Urinary bladder (tissue), 4 donors: ENCODE results near the gene PDXK. TPM values are rescaled to one million over a fixed set of nuclear protein-coding genes. Genes with fewer than 3 reads are reported as not detected.
"Not testable (repeated sequence)": the region's sequence is repeated elsewhere in the genome, so short reads cannot be mapped to it uniquely, and the experiment has no call there.

Source experiments
- DNase-seq: peaks from one replicate; pipeline ENCODE4 v3.0.0-alpha.2; 2015; ENCODE audit errors: extremely low spot score
- H3K27ac ChIP-seq: one replicate; pipeline ENCODE4 v1.5.1; 2013; ENCODE audit warnings: low read depth, mild to moderate bottlenecking, moderate library complexity
- H3K36me3 ChIP-seq: one replicate; pipeline ENCODE4 v1.6.1; 2013; ENCODE audit warnings: mild to moderate bottlenecking, moderate library complexity; ENCODE audit not compliant: insufficient read depth
- H3K4me1 ChIP-seq: one replicate; pipeline ENCODE4 v1.6.1; 2013; ENCODE audit warnings: mild to moderate bottlenecking, moderate library complexity; ENCODE audit not compliant: insufficient read depth
- H3K4me3 ChIP-seq: one replicate; pipeline ENCODE4 v1.5.1; 2013; ENCODE audit warnings: low read depth, low read length
- WGBS: extraction: QIAGEN DNeasy Blood & Tissue Kit; methylation state at CpG from one replicate; pipeline ENCODE4 v1.1.7; 2013; 5-methylcytosine and 5-hydroxymethylcytosine counted together
- polyA plus RNA-seq: library from polyadenylated mRNA; stranded (reverse); fragments of 200-250 nt; gene quantifications from one replicate; pipeline ENCODE4 v1.2.3, GENCODE V29; 2013
- total RNA-seq: library from RNA; depleted of rRNA; stranded (reverse); fragments of >200 nt; gene quantifications from one replicate; pipeline ENCODE4 v1.2.3, GENCODE V29; 2014
- donor health status: healthy with polysubstance abuse.
- donor health status: healthy.

PDXK gene
- total RNA-seq (30.8 TPM), polyA plus RNA-seq (34.1 TPM)

DNA sequence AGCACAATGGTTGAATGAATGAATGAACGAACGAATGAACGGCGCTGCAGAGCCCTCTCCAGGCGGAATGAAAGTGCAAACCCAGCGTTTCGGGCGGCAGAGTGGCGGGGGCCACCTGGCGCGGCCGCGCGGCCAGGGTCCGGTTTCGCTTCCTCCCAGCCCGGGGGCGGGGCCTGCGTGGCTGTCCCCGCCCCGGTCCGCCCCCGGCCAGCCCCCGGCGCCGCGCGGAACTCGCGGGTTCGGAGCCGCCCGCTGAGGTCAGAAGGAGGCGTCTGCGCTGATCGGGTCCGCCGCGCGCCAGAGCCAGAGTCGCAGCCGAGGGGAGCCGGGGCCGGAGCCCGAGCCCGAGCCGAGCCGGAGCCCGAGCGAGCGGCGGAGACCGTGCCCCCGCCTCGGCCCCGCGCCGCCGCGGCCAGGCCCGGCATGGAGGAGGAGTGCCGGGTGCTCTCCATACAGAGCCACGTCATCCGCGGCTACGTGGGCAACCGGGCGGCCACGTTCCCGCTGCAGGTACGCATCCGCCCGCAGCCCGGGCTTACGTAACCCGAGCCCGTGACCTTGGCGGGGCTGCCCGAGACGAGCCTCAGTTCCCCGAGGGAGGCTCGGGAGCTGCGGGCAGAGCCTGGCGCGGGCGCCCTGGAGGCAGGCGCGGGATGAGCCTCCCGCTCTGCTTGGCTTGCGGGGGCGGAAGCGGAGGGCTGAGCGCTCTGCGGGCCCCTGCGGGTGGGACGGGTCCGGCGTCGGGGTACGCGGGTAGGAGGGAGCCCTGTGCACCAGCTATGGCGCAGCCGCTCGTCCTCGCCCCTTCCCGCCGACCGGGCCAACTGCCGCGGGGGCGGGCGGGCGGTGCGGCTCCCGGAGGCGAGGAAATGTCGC, at the start of gene PDXK:
PDXK (plus strand) TSS at position 258 of the 876 bp plus-strand sequence; CDS start at position 424, 166 bp downstream.
- Histone ChIP-seq H3K4me3 (peak within 1 kb of the TSS; percentile 85), H3K27ac (peak within 1 kb of the TSS; percentile 78), H3K36me3 (peaks cover 1% of the 10 kb centered on the region), H3K4me1 (peaks cover 1% of the 10 kb centered on the region)
- no peak for DNase-seq
- WGBS: under 1% methylated on average over 117 of the region's 117 CpGs

DNA sequence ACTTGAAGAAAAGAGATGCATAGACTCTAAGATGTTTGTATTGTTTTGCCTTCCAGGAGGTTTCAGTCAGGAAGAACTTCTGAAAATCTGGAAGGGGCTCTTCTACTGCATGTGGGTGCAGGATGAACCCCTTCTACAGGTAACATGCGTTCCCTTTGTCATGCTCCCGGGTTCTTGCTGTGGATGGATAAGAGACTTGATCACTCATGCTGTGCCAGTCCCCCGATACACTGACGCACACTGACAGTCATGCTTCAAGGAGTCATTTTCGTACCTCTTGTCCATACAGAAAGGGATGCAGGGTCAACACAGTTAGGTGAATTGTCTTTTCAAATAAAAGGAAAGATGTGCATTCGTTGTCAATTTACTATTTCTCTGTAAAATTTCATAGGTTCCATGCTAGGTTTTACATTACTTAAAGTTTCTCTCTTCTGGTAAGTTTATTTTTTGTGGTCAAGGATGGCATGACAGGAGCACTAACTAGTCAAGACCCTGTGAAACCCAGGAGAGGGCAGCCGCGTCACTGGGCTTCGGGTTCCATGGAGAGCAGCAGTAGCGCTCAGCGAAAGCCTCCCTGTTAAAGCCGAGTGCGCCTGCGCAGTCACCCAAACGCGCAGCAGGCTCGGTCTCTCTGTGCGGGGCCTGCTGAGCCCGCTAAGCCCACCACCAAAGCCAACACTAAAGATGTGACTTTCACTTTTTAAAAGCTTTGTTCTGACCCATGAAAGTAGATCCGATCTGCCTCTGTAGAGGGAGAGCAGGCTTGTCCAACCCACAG, 48.9 kb upstream of the PDXK start:
- Histone ChIP-seq H3K4me3 (no peak overlapping the region), H3K27ac (no peak overlapping the region), H3K4me1 (no peaks in the 10 kb centered on the region), H3K36me3 (peaks cover 1% of the 10 kb centered on the region)
- 92% methylated on average over 20 of the region's 20 CpGs for WGBS
- DNase-seq: no peak

DNA sequence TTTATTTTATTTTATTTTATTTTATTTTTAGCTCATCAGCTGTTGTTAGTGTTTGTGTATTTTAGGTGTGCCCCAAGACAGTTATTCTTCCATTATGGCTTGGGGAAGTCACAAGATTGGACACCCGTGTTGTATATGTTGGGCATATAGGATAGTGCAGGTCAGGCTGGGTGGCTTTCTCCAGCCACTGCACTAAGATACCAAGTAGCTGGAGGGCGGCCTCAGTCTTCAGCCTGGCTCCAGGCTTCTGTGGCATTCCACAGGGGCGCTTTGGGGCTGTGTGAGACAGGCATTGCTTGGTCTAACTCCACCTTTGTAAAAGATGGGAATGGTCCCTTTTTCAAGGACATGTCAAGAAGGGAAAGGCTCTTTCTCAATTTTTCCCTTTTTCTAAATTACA, 43.1 kb upstream of the PDXK start:
- DNase-seq: no peak
- 95% methylated on average over 3 of the region's 3 CpGs for WGBS
- Histone ChIP-seq H3K4me1 (no peaks in the 10 kb centered on the region), H3K36me3 (peaks cover 5% of the 10 kb centered on the region), H3K4me3 (no peak overlapping the region), H3K27ac (no peak overlapping the region)

DNA sequence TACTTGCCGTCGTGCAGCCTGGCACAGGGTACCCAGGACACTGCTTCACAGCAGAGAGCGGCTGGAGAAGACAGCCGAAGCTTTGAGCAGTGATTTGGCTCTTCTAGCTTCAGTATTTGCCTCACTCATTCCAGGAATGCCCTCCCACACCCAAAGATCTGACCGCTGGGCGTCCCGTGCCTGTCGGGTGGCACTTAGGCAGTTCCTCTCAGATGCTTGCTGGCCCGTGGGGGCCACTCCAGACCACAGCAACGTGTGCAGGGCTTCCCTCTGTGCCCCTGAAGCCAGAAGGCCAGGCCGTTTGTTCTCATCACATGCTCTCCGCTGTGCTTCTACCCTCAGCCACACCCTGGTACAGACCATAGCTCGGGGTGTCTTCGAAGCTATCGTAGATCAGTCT, 42.5 kb upstream of the PDXK start:
- WGBS: 89% methylated on average over 15 of the region's 15 CpGs
- Histone ChIP-seq H3K36me3 (peaks cover 5% of the 10 kb centered on the region), H3K27ac (no peak overlapping the region), H3K4me3 (no peak overlapping the region), H3K4me1 (no peaks in the 10 kb centered on the region)
- no peak for DNase-seq

DNA sequence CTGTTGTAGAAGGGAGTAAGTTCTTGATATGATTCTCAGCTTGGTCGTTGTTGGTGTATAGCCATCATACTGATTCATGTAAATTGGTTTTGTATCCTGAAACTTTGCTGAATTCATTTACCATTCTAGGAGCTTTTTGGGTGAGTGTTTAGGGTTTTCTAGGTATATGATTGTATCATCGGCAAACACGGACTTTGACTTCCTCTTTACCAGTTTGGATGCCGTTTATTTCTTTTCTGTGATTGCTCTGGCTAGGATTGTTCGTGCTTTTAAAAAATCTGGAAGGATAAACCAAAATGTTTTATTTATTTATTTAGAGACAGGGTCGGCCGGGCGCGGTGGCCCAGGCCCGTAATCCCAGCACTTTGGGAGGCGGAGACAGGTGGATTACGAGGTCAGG, 39.0 kb upstream of the PDXK start:
- peaks cover 5% of the 10 kb centered on the region for H3K36me3 ChIP-seq
- WGBS: 93% methylated on average over 12 of the region's 12 CpGs
- H3K4me3 ChIP-seq: no peak overlapping the region
- DNase-seq: no peak
- H3K4me1 ChIP-seq: no peaks in the 10 kb centered on the region
- H3K27ac ChIP-seq: no peak overlapping the region

DNA sequence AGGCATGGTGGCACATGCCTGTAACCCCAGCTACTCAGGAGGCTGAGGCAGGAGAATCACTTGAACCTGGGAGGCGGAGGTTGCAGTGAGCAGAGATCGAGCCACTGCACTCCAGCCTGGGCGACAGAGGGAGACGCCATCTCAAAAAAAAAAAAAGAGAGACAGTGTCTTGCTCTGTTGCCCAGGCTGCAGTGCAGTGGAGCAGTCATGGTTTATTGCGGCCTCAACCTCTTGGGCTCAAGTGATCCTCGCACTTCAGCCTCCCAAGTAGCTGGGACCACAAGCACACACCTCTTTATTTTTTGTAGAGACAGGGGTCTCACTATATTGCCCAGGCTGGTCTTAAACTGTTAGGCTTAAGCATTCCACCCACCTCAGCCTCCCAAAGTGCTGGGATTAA, 38.5 kb upstream of the PDXK start:
- not testable (repeated sequence) for DNase-seq, H3K36me3 ChIP-seq, H3K4me1 ChIP-seq, H3K27ac ChIP-seq, H3K4me3 ChIP-seq
- WGBS: 95% methylated on average over 6 of the region's 6 CpGs

DNA sequence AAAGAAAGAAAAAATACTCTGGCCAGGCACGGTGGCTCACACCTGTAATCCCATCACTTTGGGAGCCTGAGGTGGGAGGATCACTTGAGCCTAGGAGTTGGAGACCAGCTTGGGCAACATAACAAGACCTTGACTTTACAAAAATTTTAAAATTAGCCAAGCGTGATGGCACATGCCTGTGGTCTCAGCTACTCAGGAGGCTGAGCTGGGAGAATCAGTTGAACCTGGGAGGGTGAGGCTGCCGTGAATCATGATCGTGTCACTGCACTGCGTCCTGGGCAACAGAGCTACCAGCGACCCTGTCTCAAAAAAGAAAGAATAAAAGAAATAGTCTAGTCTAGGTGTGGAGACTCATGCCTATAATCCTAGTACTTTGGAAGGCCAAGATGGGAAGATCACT, 37.3 kb upstream of the PDXK start:
- DNase-seq: no peak
- Histone ChIP-seq H3K4me3 (no peak overlapping the region), H3K36me3 (peaks cover 5% of the 10 kb centered on the region), H3K27ac (no peak overlapping the region), H3K4me1 (no peaks in the 10 kb centered on the region)
- WGBS: 96% methylated on average over 6 of the region's 6 CpGs

DNA sequence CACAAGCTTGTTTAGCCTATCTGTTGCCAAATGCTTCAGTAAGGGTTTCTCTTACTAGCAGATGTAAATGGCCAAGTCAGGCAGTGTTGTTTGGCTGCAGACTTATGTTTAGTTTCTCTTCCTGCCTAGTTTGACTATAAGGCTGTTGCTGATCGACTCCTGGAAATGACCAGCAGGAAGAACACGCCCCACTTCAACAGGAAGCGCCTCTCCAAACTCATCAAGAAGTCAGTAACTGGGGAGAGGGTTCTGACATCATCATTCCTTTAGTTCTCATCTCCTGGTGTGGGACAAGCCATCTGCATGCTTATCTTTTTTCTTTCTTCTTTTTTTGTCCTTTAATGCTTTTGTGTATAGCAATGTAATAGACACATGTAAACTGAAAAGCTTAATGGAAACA, 34.5 kb upstream of the PDXK start:
- H3K4me1 ChIP-seq: no peaks in the 10 kb centered on the region
- H3K4me3 ChIP-seq: no peak overlapping the region
- H3K27ac ChIP-seq: no peak overlapping the region
- peaks cover 3% of the 10 kb centered on the region for H3K36me3 ChIP-seq
- no peak for DNase-seq
- WGBS: 75% methylated on average over 3 of the region's 3 CpGs

DNA sequence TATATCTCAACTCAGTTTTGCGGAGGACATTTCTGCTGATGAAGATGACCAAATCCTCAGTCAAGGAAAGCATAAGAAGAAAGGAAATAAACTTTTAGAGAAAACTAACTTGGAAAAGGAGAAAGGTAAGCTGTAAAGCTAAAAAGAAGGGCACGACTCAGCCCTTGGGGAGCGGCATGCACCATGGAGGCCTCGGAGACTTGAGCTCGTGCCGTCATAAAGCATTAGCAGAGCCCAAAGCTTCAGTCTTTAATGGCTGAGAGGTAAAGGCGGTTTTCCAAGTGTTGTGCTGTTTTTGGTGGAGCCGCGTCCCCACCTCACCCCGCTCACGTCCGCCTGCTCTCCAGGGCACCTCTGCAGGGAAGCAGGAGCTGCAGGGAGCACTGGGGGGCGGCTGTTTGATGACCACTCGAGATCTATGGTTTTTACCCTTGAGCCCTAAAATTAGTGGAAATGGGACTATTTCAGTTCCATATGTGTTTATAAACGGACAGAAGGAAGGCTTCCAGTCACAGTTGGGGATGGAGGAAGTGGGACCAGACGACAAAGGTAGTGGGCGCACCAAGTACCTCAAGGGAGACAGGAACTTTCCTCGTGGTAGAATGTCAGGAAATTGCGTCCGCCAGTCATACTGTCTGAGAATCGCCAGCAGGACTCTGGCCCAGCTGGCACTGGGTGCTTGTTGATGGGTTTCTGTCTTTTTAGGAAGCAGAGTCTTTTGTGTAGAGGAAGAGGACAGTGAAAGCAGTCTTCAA, 31.9 kb upstream of the PDXK start:
- WGBS: 89% methylated on average over 21 of the region's 21 CpGs

DNA sequence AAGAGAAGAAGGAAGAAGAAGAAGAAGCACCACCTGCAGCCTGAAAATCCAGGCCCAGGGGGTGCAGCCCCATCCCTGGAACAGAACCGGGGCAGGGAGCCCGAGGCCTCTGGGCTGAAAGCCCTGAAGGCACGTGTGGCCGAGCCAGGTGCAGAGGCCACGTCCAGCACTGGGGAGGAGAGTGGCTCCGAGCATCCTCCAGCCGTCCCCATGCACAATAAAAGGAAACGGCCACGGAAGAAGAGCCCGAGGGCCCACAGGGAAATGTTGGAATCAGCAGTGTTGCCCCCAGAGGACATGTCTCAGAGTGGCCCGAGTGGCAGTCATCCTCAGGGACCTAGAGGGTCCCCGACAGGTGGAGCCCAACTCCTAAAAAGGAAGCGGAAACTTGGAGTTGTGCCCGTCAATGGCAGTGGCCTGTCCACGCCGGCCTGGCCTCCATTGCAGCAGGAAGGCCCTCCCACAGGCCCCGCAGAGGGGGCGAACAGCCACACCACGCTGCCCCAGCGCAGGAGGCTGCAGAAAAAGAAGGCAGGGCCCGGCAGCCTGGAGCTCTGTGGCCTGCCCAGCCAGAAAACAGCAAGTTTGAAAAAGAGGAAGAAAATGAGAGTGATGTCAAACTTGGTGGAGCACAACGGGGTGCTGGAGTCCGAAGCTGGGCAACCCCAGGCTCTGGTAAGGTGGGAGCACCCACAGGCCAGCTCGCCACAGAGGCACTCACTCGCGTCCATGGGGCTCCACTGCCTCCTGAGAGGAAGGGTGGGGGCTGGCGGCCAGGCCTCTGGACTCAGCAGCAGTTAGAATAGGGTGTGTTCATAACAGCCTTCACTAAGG, 31.1 kb upstream of the PDXK start:
- Histone ChIP-seq H3K36me3 (no peaks in the 10 kb centered on the region), H3K4me1 (no peaks in the 10 kb centered on the region), H3K27ac (no peak overlapping the region)

More for the DNA sequence above, 31.9 kb upstream of the PDXK start:
- Histone ChIP-seq H3K36me3 (no peaks in the 10 kb centered on the region), H3K4me1 (no peaks in the 10 kb centered on the region), H3K4me3 (no peak overlapping the region), H3K27ac (no peak overlapping the region)
- DNase-seq: no peak

DNA sequence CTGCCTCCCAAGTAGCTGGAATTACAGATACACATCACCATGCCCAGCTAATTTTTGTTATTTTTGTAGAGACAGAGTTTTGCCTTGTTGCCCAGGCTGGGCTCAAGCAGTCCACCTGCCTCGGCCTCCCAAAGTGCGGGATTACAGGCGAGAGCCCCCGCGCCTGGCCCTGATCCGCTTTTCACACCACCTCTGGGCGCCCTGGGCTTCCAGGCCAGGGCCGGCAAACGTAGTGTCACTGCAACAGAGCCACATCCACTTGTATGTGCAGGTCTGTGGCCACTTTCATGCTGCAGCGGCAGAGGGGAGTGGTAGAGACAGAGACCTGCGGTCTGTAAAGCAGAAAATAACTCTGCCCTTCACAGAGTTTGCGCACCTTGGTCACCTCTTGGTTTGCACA, 30.0 kb upstream of the PDXK start:
- H3K27ac ChIP-seq: no peak overlapping the region
- no peak for DNase-seq
- no peaks in the 10 kb centered on the region for H3K36me3 ChIP-seq
- no peak overlapping the region for H3K4me3 ChIP-seq
- WGBS: 92% methylated on average over 12 of the region's 12 CpGs
- no peaks in the 10 kb centered on the region for H3K4me1 ChIP-seq

More for the DNA sequence above, 31.1 kb upstream of the PDXK start:
- WGBS: 86% methylated on average over 27 of the region's 27 CpGs
- H3K4me3 ChIP-seq: no peak overlapping the region
- no peak for DNase-seq

DNA sequence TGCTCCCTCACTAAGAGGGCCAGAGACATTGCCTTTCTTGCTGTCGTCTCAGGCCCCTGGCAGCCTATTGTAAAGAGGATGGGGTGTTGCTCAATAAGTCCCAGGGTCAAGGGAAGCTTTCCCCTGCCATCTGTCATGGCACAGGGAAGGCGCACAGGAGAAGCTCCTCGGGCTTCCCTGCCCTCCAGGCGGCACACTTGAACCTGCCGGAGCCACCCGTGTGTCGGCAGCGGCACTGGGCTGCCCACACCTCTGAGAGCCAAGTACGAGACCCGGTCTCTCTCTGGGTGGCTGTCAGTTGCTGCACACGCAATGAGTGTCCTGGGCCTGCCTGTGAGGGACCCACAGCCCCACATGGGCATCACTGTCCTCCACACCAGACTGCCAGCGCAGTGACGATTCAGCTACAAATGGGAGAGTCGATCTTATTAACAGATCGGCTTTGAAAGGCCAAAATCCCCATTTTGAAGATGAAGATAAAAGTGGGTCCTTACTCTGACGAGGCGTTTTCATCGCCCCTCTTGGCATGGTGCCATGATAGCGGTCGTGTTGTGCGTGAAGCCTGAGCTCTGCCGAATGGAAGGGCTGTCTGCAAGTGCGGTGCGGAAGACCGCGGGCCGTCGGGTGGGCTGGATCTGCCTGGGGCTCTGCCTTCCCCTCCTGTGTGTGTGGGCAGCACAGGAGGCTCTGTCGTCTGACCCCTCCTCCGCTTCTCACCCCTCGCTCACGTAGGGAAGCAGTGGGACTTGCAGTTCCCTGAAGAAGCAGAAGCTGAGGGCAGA, 29.2 kb upstream of the PDXK start:
- DNase-seq: no peak
- no peak overlapping the region for H3K27ac ChIP-seq
- no peaks in the 10 kb centered on the region for H3K4me1 ChIP-seq
- H3K36me3 ChIP-seq: peaks cover 4% of the 10 kb centered on the region
- 91% methylated on average over 32 of the region's 32 CpGs for WGBS
- H3K4me3 ChIP-seq: no peak overlapping the region
